H1 (cell line): ENCODE measurements around the gene KANSL3. TPM values are rescaled to one million over a fixed set of nuclear protein-coding genes. Genes with fewer than 3 reads are reported as not detected.

Experiments
- CTCF ChIA-PET: fragments of 300-600 bp; sonication (Branson Sonifier 250); formaldehyde crosslinking; loops from one replicate; lab custom pipeline; 2021; ENCODE audit not compliant: partially characterized antibody; lab: Charles Lee
- POLR2A ChIA-PET: fragments of 300-600 bp; sonication (Branson Sonifier 250); formaldehyde crosslinking; loops from one replicate; lab custom pipeline; 2021; ENCODE audit warnings: inconsistent platforms; ENCODE audit not compliant: partially characterized antibody; lab: Charles Lee
- DNase-seq, 2 experiments: peaks; one replicate each; pipeline versions ENCODE4 v3.0.0 to v3.0.0-alpha.2; 2010 to 2022; ENCODE audit warnings: low spot score in 2 of 2, low read depth in 1 of 2, mixed read lengths in 1 of 2
- FAIRE-seq: peaks from 2 replicates; lab custom pipeline; 2011; peaks lifted over from hg19 to GRCh38; lab: Jason Lieb, UNC
- H2AFZ ChIP-seq: 2 replicates; pipeline ENCODE4 v1.8.1; 2012; ENCODE audit warnings: low read length, inconsistent platforms
- H2AK5ac ChIP-seq: 2 replicates; pipeline ENCODE4 v1.6.1; 2013; ENCODE audit warnings: low read depth, low read length
- H2BK120ac ChIP-seq: replicated peaks from 2 replicates; pipeline ENCODE3; 2013; ENCODE audit warnings: low read depth, low read length, inconsistent platforms
- H2BK12ac ChIP-seq: 2 replicates; pipeline ENCODE4 v1.6.1; 2013; ENCODE audit warnings: low read depth, low read length
- H2BK15ac ChIP-seq: 2 replicates; pipeline ENCODE4 v1.6.1; 2013; ENCODE audit warnings: low read length
- H2BK20ac ChIP-seq: 2 replicates; pipeline ENCODE4 v1.6.1; 2013; ENCODE audit warnings: low read length
- H2BK5ac ChIP-seq: 2 replicates; pipeline ENCODE4 v1.6.1; 2013; ENCODE audit warnings: low read depth, low read length
- H3K14ac ChIP-seq: 2 replicates; pipeline ENCODE4 v1.6.1; 2013; ENCODE audit warnings: inconsistent platforms; ENCODE audit not compliant: insufficient read length
- H3K18ac ChIP-seq: 2 replicates; pipeline ENCODE4 v1.6.1; 2013; ENCODE audit warnings: low read length; ENCODE audit errors: extremely low read depth
- H3K23ac ChIP-seq: 2 replicates; pipeline ENCODE4 v1.6.1; 2013; ENCODE audit warnings: inconsistent platforms; ENCODE audit not compliant: insufficient read length
- H3K23me2 ChIP-seq: 2 replicates; pipeline ENCODE4 v1.6.1; 2013; ENCODE audit warnings: low read depth, low read length
- H3K27ac ChIP-seq: 2 replicates; pipeline ENCODE4 v1.6.1; 2011; ENCODE audit warnings: low read depth, low read length, inconsistent platforms
- H3K27me3 ChIP-seq, 4 experiments: replicated peaks in 1 of 4; 1 replicate in 1 of 4; 2 replicates in 3 of 4; pipeline versions ENCODE4 v1.6.1 to v1.8.1; 2011 to 2013; ENCODE audit warnings: low read length in 3 of 4, mild to moderate bottlenecking in 3 of 4, inconsistent platforms in 2 of 4, mixed read lengths in 2 of 4, moderate library complexity in 1 of 4; ENCODE audit not compliant: control insufficient read depth in 3 of 4, insufficient read depth in 3 of 4; ENCODE audit errors: extremely low read depth in 1 of 4
- H3K36me3 ChIP-seq, 4 experiments: 2 replicates each; pipeline versions ENCODE4 v1.6.1 to v1.8.1; 2011 to 2013; ENCODE audit warnings: mild to moderate bottlenecking in 4 of 4, low read length in 3 of 4, moderate library complexity in 2 of 4, control low read depth in 1 of 4, inconsistent platforms in 1 of 4; ENCODE audit not compliant: insufficient read depth in 4 of 4, control insufficient read depth in 2 of 4
- H3K4ac ChIP-seq: replicated peaks from 2 replicates; pipeline ENCODE3; 2013; ENCODE audit warnings: low read length, low read depth, mixed read lengths, inconsistent platforms; ENCODE audit not compliant: insufficient read length
- H3K4me1 ChIP-seq, 4 experiments: replicated peaks in 1 of 4; 1 replicate in 1 of 4; 2 replicates in 3 of 4; pipeline versions ENCODE4 v1.6.1 to v1.8.1; 2011 to 2013; ENCODE audit warnings: low read length in 3 of 4, inconsistent platforms in 2 of 4, mixed read lengths in 1 of 4; ENCODE audit not compliant: insufficient read depth in 4 of 4, control insufficient read depth in 3 of 4
- H3K4me2 ChIP-seq, 2 experiments: 2 replicates each; pipeline versions ENCODE4 v1.6.1 to v1.8.1; 2011 to 2013; ENCODE audit warnings: low read depth in 2 of 2, low read length in 2 of 2, control low read depth in 1 of 2, inconsistent platforms in 1 of 2, mild to moderate bottlenecking in 1 of 2; ENCODE audit not compliant: insufficient read depth in 1 of 2
- H3K4me3 ChIP-seq, 4 experiments: fragments of 200-600, 300-600 bp in 1 of 4; sonication (generic), shearing (Covaris generic), sonication (Bioruptor Twin) in 1 of 4; 2 replicates each; pipeline versions ENCODE4 v1.5.1 to v1.8.1; 2011 to 2016; ENCODE audit warnings: low read length in 4 of 4, low read depth in 3 of 4, control low read depth in 2 of 4, inconsistent platforms in 2 of 4, mild to moderate bottlenecking in 2 of 4, mixed read lengths in 1 of 4, moderate library complexity in 1 of 4; ENCODE audit not compliant: insufficient read depth in 2 of 4; ENCODE audit errors: extremely low read depth in 1 of 4
- H3K56ac ChIP-seq: replicated peaks from 2 replicates; pipeline ENCODE3; 2013; ENCODE audit warnings: low read depth, mild to moderate bottlenecking, mixed read lengths, low read length, inconsistent platforms; ENCODE audit not compliant: insufficient read length
- H3K79me1 ChIP-seq: 2 replicates; pipeline ENCODE4 v1.6.1; 2013; ENCODE audit warnings: low read depth, low read length, control low read depth
- H3K79me2 ChIP-seq, 2 experiments: 2 replicates each; pipeline versions ENCODE4 v1.6.1 to v1.8.1; 2012 to 2013; ENCODE audit warnings: low read length in 2 of 2, mild to moderate bottlenecking in 2 of 2, inconsistent platforms in 1 of 2; ENCODE audit not compliant: insufficient read depth in 2 of 2, control insufficient read depth in 1 of 2
- H3K9ac ChIP-seq, 4 experiments: replicated peaks in 1 of 4; 1 replicate in 1 of 4; 2 replicates in 3 of 4; pipeline versions ENCODE4 v1.6.1 to v1.8.1; 2011 to 2013; ENCODE audit warnings: low read depth in 3 of 4, low read length in 3 of 4, control low read depth in 2 of 4, mild to moderate bottlenecking in 2 of 4, moderate library complexity in 2 of 4, inconsistent platforms in 1 of 4; ENCODE audit errors: extremely low read depth in 1 of 4
- H3K9me3 ChIP-seq, 2 experiments: 2 replicates each; pipeline versions ENCODE4 v1.6.1 to v1.8.1; 2012 to 2013; ENCODE audit warnings: mild to moderate bottlenecking in 2 of 2, moderate library complexity in 2 of 2, control low read depth in 1 of 2, inconsistent platforms in 1 of 2, low read depth in 1 of 2, low read length in 1 of 2, mixed read lengths in 1 of 2; ENCODE audit not compliant: insufficient read depth in 2 of 2
- H4K20me1 ChIP-seq, 2 experiments: replicated peaks in 1 of 2; 2 replicates each; pipeline versions ENCODE3 to v1.8.1; 2011 to 2013; ENCODE audit warnings: inconsistent platforms in 2 of 2, low read length in 2 of 2, mild to moderate bottlenecking in 1 of 2; ENCODE audit not compliant: insufficient read depth in 2 of 2, control insufficient read depth in 1 of 2
- H4K5ac ChIP-seq: 2 replicates; pipeline ENCODE4 v1.6.1; 2013; ENCODE audit warnings: low read length, low read depth, mixed read lengths, inconsistent platforms; ENCODE audit not compliant: insufficient read length
- H4K8ac ChIP-seq: 2 replicates; pipeline ENCODE4 v1.8.0; 2013; ENCODE audit warnings: mild to moderate bottlenecking, moderate library complexity, low read length, inconsistent platforms; ENCODE audit not compliant: insufficient read depth; ENCODE audit errors: extremely low read depth
- H4K91ac ChIP-seq: replicated peaks from 2 replicates; pipeline ENCODE3; 2013; ENCODE audit warnings: low read length, mixed read lengths, inconsistent platforms; ENCODE audit not compliant: insufficient read length
- EGR1 ChIP-seq: IDR thresholded peaks from 2 replicates; pipeline ENCODE4 v1.6.1; 2011; ENCODE audit warnings: low read depth, low read length, borderline replicate concordance
- TAF7 ChIP-seq: optimal IDR thresholded peaks from 2 replicates; pipeline ENCODE3; 2011; ENCODE audit warnings: low read depth, mild to moderate bottlenecking, inconsistent platforms, low read length, moderate library complexity, borderline replicate concordance
- TCF12 ChIP-seq: IDR thresholded peaks from 2 replicates; pipeline ENCODE4 v1.6.1; 2011; ENCODE audit warnings: low read depth, mild to moderate bottlenecking, low read length
- WGBS, 2 experiments: shearing (Covaris generic) in 1 of 2; methylation state at CpG; one replicate each; pipeline versions ENCODE4 v1.1.6 to v1.1.7; 2013 to 2015; ENCODE audit warnings: low lambda C conversion rate in 2 of 2, mixed read lengths in 2 of 2, inconsistent platforms in 1 of 2, low coverage in 1 of 2, missing lambda C conversion rate in 1 of 2; ENCODE audit not compliant: insufficient replicate concordance in 2 of 2, insufficient coverage in 1 of 2, insufficient read length in 1 of 2; ENCODE audit errors: extremely low coverage in 1 of 2, missing lambda C conversion rate in 1 of 2; 5-methylcytosine and 5-hydroxymethylcytosine counted together
- polyA plus RNA-seq, 7 experiments: library from polyadenylated mRNA; depleted of rRNA in 3 of 7; stranded (reverse) in 5 of 7; unstranded in 2 of 7; fragments of >200 nt in 5 of 7; fragments of 200-250 nt in 2 of 7; gene quantifications; 1 replicate in 5 of 7; 2 replicates in 1 of 7; 4 replicates in 1 of 7; pipeline versions ENCODE4 v1.2.1 to v1.2.3, GENCODE V29; 2011 to 2013; ENCODE audit warnings: missing spikeins in 2 of 7, mixed read lengths in 2 of 7
- total RNA-seq: library from RNA; stranded (reverse); fragmentation: NEBNext Ultra II Directional; extraction: Animal tissue kit (Norgen Biotek cat#: 25700); gene quantifications from 2 replicates; pipeline ENCODE4 v1.2.1, GENCODE V29; 2021

KANSL3 gene
- total and polyA plus RNA-seq, 2 of the 8 experiments (the other 6 are each of a cell fraction or from before 2014, with no cell fraction given): 19.8 to 31.4 TPM

- Histone ChIP-seq H3K23me2 (no peaks in the 10 kb centered on the region), H3K18ac (no peak overlapping the region), H4K91ac (no peak overlapping the region), H3K4ac (no peak overlapping the region), H4K20me1 (no peaks in the 10 kb centered on the region), H3K4me3 (no peak overlapping the region), H2BK5ac (no peak overlapping the region), H3K79me1 (no peaks in the 10 kb centered on the region), H4K5ac (no peak overlapping the region), H3K4me2 (no peak overlapping the region), H3K9ac (peak overlapping the region in 1 of 4 experiments; percentile 1; a peak in 1 of 7 replicates), H3K36me3 (no peaks in the 10 kb centered on the region), H3K56ac (no peak overlapping the region), H2BK20ac (no peak overlapping the region), H2BK15ac (no peak overlapping the region), H4K8ac (no peak overlapping the region), H3K27me3 (no peaks in the 10 kb centered on the region), H3K9me3 (peaks cover 0 to 4% of the 10 kb centered on the region in 2 experiments; a peak in 2 of 4 replicates), H3K4me1 (no peaks in the 10 kb centered on the region), H2BK12ac (no peak overlapping the region), H2BK120ac (no peak overlapping the region), H3K23ac (no peak overlapping the region), H2AK5ac (no peak overlapping the region), H3K79me2 (no peaks in the 10 kb centered on the region), H3K27ac (no peak overlapping the region), H2AFZ (no peak overlapping the region), H3K14ac (no peak overlapping the region)
- ChIA-PET CTCF (no interaction called here), POLR2A (interaction anchor here (0.7 to 1.2 kb wide), 2 partner anchors 9 to 244 kb away, joined by 3 to 4 read pairs; no protein-coding TSS in a partner anchor)
- FAIRE-seq (no peak), DNase-seq (no peak)
- TF ChIP-seq TCF12 (no peak), EGR1 (no peak), TAF7 (no peak)
- WGBS, 2 experiments: 91% methylated on average over 9 of the region's 9 CpGs; no CpG with 5 or more reads in 1 of the 2 experiments
These were observed 24.2 kb upstream of the KANSL3 start for GRCh38 chr2:96662360-96662759.
